Hepatocyte (in vitro differentiated cells): ENCODE measurements around the gene SND1. TPM values are rescaled to one million over a fixed set of nuclear protein-coding genes. Genes with fewer than 3 reads are reported as not detected.
A peak's percentile ranks its signal among the peaks of the same experiment; 100 is the strongest.

ENCODE experiments used
- DNase-seq: peaks from one replicate; pipeline ENCODE4 v3.0.0-alpha.2; 2016; ENCODE audit warnings: low spot score
- H2AFZ ChIP-seq: fragments of 200-600 bp; sonication (generic); 2 replicates; pipeline ENCODE4 v1.6.0; 2016; ENCODE audit warnings: antibody characterized with exemption, mild to moderate bottlenecking
- H3K27ac ChIP-seq: fragments of 200-600 bp; sonication (generic); 2 replicates; pipeline ENCODE4 v1.5.1; 2016; ENCODE audit warnings: mild to moderate bottlenecking
- H3K27me3 ChIP-seq: fragments of 200-600 bp; sonication (generic); 2 replicates; pipeline ENCODE4 v1.6.1; 2016
- H3K36me3 ChIP-seq: fragments of 200-600 bp; sonication (generic); replicated peaks from 2 replicates; pipeline ENCODE4 v1.5.1; 2016; ENCODE audit warnings: low read depth; ENCODE audit not compliant: insufficient read depth
- H3K4me1 ChIP-seq: fragments of 200-600 bp; sonication (generic); 2 replicates; pipeline ENCODE4 v1.5.1; 2016; ENCODE audit warnings: mild to moderate bottlenecking, moderate library complexity; ENCODE audit not compliant: insufficient read depth
- H3K4me2 ChIP-seq: fragments of 200-600 bp; sonication (generic); 2 replicates; pipeline ENCODE4 v1.6.0; 2016
- H3K4me3 ChIP-seq: fragments of 200-600 bp; sonication (generic); 2 replicates; pipeline ENCODE4 v1.5.1; 2016; ENCODE audit warnings: mild to moderate bottlenecking
- H3K79me2 ChIP-seq: fragments of 200-600 bp; sonication (generic); 2 replicates; pipeline ENCODE4 v1.6.0; 2017; ENCODE audit warnings: mild to moderate bottlenecking
- H3K9me2 ChIP-seq: fragments of 200-600 bp; sonication (generic); replicated peaks from 2 replicates; pipeline ENCODE4 v1.6.0; 2017; ENCODE audit warnings: mild to moderate bottlenecking; ENCODE audit not compliant: insufficient read depth
- H3K9me3 ChIP-seq: fragments of 200-600 bp; sonication (generic); 2 replicates; pipeline ENCODE4 v1.5.1; 2016; ENCODE audit warnings: low read depth, mild to moderate bottlenecking
- H4K20me1 ChIP-seq: fragments of 200-600 bp; sonication (generic); 2 replicates; pipeline ENCODE4 v1.6.0; 2016; ENCODE audit warnings: mild to moderate bottlenecking; ENCODE audit not compliant: insufficient read depth, poor library complexity, severe bottlenecking
- EZH2 ChIP-seq: fragments of 200-600 bp; sonication (generic); IDR thresholded peaks from 2 replicates; pipeline ENCODE4 v1.6.1; 2016; ENCODE audit warnings: antibody characterized with exemption, mild to moderate bottlenecking, borderline replicate concordance
- EZH2phosphoT487 ChIP-seq: fragments of 200-600 bp; sonication (generic); IDR thresholded peaks from one replicate; pipeline ENCODE4 v1.6.1; 2018; ENCODE audit warnings: antibody characterized with exemption, mild to moderate bottlenecking, low read depth, moderate library complexity; ENCODE audit not compliant: unreplicated experiment, severe bottlenecking
- WGBS: methylation state at CpG from one replicate; pipeline ENCODE4 v1.1.6; 2016; ENCODE audit warnings: low lambda C conversion rate; ENCODE audit errors: missing lambda C conversion rate; 5-methylcytosine and 5-hydroxymethylcytosine counted together
- polyA plus RNA-seq: library from polyadenylated mRNA; unstranded; fragments of >200 nt; fragmentation: Nextera tagmentation; extraction: Ambion mirVana; gene quantifications from 2 replicates; pipeline ENCODE4 v1.2.1, GENCODE V29; 2016
- total RNA-seq: library from RNA; depleted of rRNA; stranded (reverse); fragments of >200 nt; gene quantifications from 2 replicates; pipeline ENCODE4 v1.2.3, GENCODE V29; 2014
- TF ChIP-seq, protein P1 (sequence below): fragments of 200-600 bp; sonication (generic); IDR thresholded peaks from 2 replicates; pipeline ENCODE4 v1.5.1; 2016; ENCODE audit warnings: antibody characterized with exemption, mild to moderate bottlenecking; ENCODE audit not compliant: poor library complexity

SND1 gene
- total and polyA plus RNA-seq, 2 experiments from 2014 or later = 141 to 200 TPM

DNA sequence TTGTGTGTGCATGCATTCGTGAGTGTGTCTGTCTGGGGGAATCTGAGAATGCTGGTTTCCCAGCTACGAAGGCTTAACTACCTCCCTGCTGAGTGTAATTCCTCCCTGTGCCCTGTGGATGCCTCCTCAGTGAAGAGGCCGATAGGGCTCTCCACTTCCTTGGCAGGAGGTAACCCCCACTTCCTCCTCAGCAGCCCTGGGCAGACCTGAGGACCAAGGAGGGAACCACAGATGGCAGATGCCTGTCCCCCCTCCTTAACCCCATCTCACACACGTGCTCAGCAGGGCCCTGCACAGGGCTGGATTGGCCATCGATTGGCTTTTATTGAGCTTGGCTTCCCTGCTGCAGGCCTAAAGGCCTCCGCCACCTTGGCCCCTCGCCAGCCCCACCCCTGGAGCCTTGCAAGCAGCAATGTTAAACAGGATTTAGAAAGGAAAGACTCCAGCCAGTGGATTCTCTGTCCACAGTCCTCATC lies 424.8 kb downstream of the SND1 start:
- H3K79me2 ChIP-seq = no peaks in the 10 kb centered on the region
- H3K36me3 ChIP-seq = no peaks in the 10 kb centered on the region
- H3K4me3 ChIP-seq = no peak overlapping the region
- 62% methylated on average over 7 of the region's 7 CpGs for WGBS
- H2AFZ ChIP-seq = no peak overlapping the region
- H3K4me2 ChIP-seq = no peak overlapping the region
- TF ChIP-seq, protein P1, sequence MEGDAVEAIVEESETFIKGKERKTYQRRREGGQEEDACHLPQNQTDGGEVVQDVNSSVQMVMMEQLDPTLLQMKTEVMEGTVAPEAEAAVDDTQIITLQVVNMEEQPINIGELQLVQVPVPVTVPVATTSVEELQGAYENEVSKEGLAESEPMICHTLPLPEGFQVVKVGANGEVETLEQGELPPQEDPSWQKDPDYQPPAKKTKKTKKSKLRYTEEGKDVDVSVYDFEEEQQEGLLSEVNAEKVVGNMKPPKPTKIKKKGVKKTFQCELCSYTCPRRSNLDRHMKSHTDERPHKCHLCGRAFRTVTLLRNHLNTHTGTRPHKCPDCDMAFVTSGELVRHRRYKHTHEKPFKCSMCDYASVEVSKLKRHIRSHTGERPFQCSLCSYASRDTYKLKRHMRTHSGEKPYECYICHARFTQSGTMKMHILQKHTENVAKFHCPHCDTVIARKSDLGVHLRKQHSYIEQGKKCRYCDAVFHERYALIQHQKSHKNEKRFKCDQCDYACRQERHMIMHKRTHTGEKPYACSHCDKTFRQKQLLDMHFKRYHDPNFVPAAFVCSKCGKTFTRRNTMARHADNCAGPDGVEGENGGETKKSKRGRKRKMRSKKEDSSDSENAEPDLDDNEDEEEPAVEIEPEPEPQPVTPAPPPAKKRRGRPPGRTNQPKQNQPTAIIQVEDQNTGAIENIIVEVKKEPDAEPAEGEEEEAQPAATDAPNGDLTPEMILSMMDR = no peak
- TF ChIP-seq EZH2 = no peak
- no peaks in the 10 kb centered on the region for H3K4me1 ChIP-seq
- peak; percentile 26 for DNase-seq
- H4K20me1 ChIP-seq = no peaks in the 10 kb centered on the region
- H3K9me3 ChIP-seq = no peaks in the 10 kb centered on the region
- no peaks in the 10 kb centered on the region for H3K9me2 ChIP-seq
- no peaks in the 10 kb centered on the region for H3K27me3 ChIP-seq
- no peak overlapping the region for H3K27ac ChIP-seq

- H2AFZ ChIP-seq = no peak overlapping the region
- no peak overlapping the region for H3K4me3 ChIP-seq
- no peaks in the 10 kb centered on the region for H3K27me3 ChIP-seq
- no peak overlapping the region for H3K4me2 ChIP-seq
- H3K9me3 ChIP-seq = no peaks in the 10 kb centered on the region
- H4K20me1 ChIP-seq = no peaks in the 10 kb centered on the region
- 100% methylated on average over 3 of the region's 3 CpGs for WGBS
- no peaks in the 10 kb centered on the region for H3K36me3 ChIP-seq
- DNase-seq = no peak
- no peaks in the 10 kb centered on the region for H3K4me1 ChIP-seq
- TF ChIP-seq EZH2 (no peak), EZH2phosphoT487 (no peak)
- TF ChIP-seq, protein P1 = no peak
- H3K79me2 ChIP-seq = no peaks in the 10 kb centered on the region
- H3K27ac ChIP-seq = no peak overlapping the region
- H3K9me2 ChIP-seq = no peaks in the 10 kb centered on the region
These were observed 426.3 kb downstream of the SND1 start for GRCh38 chr7:128078309-128078708.

GRCh38 chr7:128080169-128080568 lies 428.2 kb downstream of the SND1 start:
- no peak overlapping the region for H2AFZ ChIP-seq
- H3K9me3 ChIP-seq = no peaks in the 10 kb centered on the region
- H3K9me2 ChIP-seq = no peaks in the 10 kb centered on the region
- no peak overlapping the region for H3K4me3 ChIP-seq
- H4K20me1 ChIP-seq = no peaks in the 10 kb centered on the region
- no peaks in the 10 kb centered on the region for H3K79me2 ChIP-seq
- no peak overlapping the region for H3K4me2 ChIP-seq
- H3K36me3 ChIP-seq = no peaks in the 10 kb centered on the region
- 92% methylated on average over 7 of the region's 7 CpGs for WGBS
- TF ChIP-seq, protein P1 = no peak
- TF ChIP-seq EZH2phosphoT487 (no peak), EZH2 (no peak)
- no peak overlapping the region for H3K27ac ChIP-seq
- no peaks in the 10 kb centered on the region for H3K27me3 ChIP-seq
- H3K4me1 ChIP-seq = no peaks in the 10 kb centered on the region
- DNase-seq = no peak

DNA sequence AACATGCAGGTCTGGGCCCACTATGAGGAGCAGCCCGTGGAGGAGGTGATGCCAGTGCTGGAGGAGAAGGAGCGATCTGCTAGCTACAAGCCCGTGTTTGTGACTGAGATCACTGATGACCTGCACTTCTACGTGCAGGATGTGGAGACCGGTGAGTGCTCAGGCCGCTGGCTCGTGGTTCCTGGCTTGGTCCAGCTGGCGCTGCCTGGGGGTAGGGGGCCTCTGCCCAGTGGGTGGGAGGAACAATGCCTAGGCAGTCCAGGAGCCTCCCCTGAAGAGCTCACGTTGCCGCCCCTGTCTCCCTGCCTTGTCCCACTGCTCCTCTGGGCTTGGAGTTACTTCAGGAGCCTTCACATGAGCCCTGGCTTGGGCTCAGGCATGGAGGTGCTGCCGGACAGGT lies 429.4 kb downstream of the SND1 start:
- H4K20me1 ChIP-seq = no peaks in the 10 kb centered on the region
- no peaks in the 10 kb centered on the region for H3K4me1 ChIP-seq
- H3K9me2 ChIP-seq = no peaks in the 10 kb centered on the region
- H3K27me3 ChIP-seq = no peaks in the 10 kb centered on the region
- no peak overlapping the region for H2AFZ ChIP-seq
- 92% methylated on average over 11 of the region's 11 CpGs for WGBS
- H3K9me3 ChIP-seq = no peaks in the 10 kb centered on the region
- no peak overlapping the region for H3K27ac ChIP-seq
- H3K36me3 ChIP-seq = no peaks in the 10 kb centered on the region
- H3K4me3 ChIP-seq = no peak overlapping the region
- H3K79me2 ChIP-seq = no peaks in the 10 kb centered on the region
- DNase-seq = no peak
- H3K4me2 ChIP-seq = no peak overlapping the region
- TF ChIP-seq EZH2 (no peak), EZH2phosphoT487 (no peak)
- TF ChIP-seq, protein P1 = no peak
